NK-92 (cell line): Measurements from ENCODE around the gene RTN4R.

Source experiments
- DNase-seq: peaks from one replicate; lab custom pipeline; 2025; ENCODE audit not compliant: unreplicated experiment; lab: John Stamatoyannopoulos, UW

RTN4R gene

DNA sequence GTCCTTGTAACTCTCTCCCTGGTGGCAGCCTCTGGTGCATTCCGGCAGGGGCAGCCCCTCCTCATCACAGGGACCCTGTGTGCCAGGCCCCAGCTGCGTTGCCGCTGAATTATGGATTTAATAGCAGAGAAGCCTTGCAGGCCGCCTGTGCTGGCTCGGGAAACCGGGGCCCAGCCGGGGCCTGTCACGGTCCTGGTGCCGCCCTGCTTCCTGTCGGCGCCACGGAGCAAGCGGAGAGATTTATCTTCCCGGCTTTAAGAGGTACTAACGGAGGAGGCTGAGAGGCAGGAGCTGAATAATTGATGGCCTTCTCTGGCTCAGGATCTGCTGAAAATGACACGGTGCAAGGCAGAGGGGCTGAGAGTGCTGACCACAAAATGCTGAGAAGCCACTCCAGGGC is 63.3 kb downstream of the RTN4R start:
- no peak for DNase-seq

GRCh38 chr22:20204311-20204710 is 63.8 kb downstream of the RTN4R start:
- no peak for DNase-seq

DNA sequence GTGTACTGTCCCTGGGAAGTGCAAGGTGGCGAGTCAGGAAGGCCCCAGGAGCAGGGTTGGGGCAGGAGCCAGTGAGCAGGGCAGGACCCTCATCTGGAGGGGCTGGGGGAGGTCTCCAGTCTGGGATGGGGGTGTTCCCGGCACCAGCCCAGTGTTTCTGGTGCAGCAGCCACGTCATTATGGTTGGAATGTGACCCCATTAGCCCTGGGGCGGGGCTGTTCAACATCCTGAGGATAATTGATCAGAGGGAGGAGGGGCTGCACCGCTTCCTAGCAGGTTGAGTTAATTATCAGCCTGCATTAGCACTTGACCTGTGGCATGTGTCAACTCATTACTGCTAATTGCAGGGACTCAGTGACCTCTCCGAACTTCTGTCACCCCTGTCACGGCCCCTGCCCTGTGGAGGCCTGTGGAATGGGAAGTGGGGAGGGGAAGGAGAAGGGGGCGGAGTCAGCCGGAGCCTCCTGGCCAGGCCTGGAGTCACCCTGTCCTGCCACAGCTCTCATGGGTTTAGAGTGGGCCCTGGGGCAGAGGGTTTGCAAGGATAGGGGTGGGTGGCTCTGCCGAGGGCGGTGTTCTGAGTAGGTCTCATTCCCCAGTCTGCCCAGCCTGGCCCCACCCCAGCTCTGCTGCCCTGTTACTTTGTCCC is 64.4 kb downstream of the RTN4R start:
- no peak for DNase-seq

DNA sequence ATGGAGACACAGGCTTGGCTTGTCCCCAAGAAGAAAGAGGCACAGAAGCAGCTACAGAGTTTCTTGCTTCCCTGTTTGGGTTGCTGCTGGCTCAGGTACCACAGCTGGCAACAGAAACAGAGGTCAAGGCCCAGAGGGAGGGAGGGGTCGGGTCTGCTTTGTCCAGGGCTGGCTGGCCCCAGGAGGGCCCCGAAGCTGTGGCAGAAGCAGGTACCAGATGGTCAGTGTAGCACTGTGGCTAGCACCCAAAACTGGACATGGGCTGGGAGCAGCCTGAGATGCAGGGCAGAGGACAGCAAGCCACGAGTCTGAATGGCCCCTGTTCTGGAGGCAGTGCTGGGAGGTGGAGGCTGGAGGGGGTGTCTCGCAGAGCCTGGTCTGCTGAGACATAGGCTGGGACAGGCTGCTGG is 65.0 kb downstream of the RTN4R start:
- DNase-seq = no peak

DNA sequence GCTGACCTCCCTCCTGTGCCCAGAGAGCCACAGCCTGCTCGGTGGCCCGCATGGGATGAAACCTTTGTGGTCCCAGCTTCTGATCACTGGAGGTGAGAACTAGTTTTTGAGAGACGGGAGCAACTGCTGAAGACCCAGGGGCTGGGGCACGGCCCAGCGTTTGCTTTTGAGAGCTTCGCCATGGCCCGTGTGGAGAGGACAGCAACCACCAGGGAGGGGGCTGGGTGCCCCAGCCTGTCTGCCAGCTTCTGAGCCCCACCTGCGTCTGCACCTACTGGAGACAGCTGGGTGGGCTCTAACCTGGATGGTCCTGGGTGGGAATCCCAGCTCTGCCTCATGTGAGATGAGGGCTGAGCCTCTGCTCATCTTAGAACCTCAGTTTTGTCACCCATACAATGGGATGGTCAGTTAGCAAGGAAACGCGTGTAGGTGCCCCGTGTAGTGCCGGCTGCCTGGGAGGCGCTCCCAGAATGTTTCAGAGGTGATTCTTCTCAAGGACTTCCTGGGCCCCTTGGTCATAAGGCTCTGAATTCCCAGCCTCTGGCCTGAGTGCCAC is 66.2 kb downstream of the RTN4R start:
- no peak for DNase-seq

GRCh38 chr22:20199906-20200305 is 68.2 kb downstream of the RTN4R start:
- no peak for DNase-seq

DNA sequence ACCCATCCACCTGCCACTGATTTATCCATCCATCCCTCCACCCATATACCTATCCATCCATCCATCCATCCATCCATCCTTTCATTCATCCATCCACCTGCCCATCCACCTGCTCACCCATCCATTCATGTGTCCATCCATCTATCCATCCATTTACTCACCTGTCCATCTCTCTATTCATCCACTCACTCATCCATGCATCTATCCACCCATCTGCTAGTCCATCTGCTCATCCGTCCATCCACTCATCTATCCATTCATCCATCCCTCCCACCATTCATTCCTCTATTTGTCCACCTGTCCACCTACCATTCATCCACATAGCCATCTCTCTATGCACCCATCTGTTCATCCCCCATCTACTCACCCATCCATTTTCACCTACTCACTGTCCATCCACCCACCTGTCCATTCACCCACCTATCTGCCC is 68.7 kb downstream of the RTN4R start:
- DNase-seq = no peak

- no peak for DNase-seq
Measured at GRCh38 chr22:20198557-20199319, 69.4 kb downstream of the RTN4R start.

DNA sequence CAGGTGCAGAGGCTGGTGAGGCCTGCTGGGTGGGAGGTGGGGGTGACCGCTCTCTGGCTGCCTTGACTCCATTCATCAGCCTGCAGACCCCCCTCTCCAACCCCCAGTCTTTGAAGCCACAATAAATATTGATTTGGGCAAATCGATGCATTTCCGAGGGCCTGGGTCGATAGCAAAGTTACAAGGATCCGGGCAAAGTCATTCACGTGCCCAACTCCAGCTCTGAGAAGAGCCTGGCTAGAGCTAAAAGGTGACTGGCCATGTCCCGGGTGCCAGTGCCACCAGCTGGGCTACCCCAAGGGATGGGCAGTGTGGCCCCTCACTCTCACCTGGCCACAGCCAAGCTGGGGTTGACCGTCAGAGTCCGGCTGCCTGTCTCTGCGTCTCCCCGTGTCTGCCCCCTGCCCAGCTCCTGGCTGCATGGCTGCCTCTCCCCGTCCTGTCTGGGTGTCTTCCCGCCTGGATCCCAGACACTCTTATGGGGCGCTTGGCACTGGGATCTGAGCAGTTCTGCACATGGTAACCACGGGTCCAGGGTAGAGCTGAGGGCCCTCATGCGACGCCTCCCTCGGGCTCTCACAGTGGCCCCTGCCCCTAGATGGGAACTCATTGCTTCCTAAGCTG is 70.6 kb downstream of the RTN4R start:
- no peak for DNase-seq

DNA sequence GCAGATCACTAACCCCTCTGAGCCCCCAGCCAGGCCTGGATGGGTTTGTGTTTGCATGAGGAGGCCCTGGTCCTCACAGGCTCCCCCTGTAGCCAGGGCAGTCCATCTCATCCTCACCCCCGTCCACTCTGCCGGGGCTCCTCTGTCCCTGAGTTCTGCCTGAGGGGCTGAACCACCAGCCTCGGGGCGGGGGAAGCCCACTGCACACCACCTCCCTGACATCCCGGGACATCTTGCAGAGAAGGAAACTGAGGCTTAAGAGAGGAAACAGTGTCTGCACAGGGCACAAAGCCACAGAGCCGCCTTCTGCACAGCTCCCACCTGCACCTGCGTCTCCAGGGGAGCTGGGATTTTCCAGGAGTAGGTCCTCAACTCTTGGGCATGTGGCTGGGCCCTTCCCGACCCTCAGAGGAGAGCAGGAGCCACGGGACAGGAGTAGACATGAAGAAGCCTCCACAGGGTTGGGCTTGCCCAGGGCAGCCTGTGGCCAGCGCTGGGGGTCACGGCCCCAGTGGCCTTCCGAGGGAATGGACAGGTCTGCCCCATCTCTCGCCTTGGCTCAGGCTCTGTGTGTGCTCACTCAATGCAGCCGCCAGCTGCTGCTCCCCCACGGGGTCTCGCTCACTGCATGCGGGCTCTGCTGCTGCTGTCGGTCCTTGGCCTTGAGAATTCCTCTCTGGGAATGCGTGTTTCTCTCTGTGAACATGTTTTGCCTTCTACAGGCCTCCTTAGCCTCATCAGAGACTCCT is 71.8 kb downstream of the RTN4R start:
- DNase-seq = no peak

DNA sequence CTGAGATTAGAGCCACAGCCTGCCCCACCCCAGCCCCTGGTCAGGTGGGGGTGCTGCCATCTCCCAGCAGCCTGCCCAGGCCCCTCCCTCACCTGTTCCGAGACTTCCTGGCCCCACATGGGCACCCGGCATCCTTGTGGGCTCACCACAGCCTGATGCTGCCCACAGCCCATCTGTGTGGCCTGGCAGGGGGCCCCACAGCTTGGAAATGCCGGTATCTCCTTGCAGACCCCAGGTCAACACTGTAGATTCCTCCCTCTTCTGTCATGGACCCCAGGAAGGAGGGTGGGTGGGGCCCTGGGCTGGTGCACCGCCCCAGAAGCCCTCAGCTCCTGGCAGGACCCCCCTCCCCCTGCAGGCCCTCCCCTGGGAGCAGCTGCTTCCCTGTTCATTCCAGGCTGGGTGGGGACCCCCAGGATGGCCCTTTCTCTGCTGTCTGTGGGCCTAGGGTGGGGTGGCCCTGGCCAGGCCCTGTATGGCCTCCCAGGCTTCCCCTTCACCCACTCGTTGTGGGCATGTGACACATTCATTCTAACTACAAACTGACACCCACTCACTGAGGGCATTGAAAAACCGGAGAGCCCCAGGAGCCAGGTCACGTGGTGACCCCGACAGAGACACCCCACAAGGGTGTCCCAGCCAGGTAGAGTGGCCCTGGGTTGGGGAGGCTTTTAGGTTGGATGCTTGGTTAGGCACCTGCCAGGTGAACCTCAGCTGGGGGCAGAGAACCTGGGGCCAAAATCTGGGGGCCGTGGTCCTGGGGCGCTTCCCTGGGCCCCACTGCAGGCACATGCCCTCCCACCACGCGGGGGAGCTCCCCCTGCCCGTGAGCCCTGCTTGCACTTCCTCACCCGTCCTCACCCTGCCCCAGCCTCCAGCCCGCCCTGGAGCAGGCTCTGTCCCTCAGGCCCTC is 73.2 kb downstream of the RTN4R start:
- no peak for DNase-seq

DNA sequence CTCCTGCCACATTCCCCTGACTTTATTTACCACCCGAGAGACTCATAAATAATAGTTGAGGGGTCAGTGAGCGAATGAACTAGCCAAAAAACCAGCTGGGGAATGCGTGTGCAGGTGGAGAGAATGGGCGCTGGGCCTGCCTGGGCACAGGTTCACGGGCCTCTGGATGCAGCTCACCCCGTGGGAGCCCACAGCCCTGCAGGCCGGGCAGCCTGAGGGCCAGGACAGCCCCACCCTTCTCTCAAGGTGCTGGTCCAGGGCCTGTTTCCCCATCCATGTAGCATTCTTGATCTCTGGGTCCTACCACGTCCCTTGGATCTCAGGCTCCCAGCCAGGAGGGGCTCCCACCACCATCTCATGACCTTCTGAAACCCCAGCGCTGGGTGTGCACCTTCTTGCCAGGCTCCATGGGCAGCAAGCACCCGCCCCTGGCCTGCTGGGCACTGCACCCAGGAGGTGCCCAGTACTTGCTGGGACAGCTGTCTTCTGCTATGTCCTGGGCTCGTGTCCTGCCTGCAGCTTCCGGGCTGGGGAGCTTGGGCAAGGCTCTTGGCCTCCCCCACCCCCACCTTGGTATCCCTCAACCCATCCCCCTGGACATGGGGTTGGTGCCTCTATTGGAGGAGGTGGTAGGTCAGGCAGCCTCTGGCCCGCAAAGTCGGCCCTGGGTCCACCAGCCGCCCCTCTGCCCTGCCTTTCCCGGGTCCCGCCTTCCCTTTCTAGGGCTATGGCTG is 74.2 kb downstream of the RTN4R start:
- DNase-seq = no peak

- DNase-seq = no peak
Measured at GRCh38 chr22:20192972-20193760, 75.0 kb downstream of the RTN4R start.

GRCh38 chr22:20192293-20192971 is 75.7 kb downstream of the RTN4R start:
- no peak for DNase-seq

DNA sequence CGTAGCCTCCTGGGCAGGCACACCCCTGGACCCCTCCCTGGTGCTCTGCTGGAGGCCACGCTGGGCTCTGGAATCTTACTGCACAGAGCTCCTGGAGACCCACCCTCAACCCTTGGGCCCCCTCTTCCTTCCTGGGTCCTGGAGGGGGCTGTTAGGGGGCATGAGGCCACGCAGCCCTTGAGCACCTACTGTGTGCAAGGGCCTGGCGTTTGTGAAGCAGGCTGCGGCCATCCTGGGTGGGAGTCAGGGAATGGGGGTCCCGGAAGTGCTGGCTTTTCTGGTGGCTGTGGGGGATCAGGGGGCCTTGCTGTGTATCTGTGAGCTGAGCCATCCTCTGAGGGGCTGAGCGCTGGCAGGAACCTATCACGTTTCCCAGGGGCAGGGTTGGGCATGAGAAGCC is 76.3 kb downstream of the RTN4R start:
- DNase-seq = no peak
